Stomach (tissue), 9 donors: ENCODE data around the gene C18orf63. TPM values are rescaled to one million over a fixed set of nuclear protein-coding genes. Genes with fewer than 3 reads are reported as not detected.

Experiments used
- DNase-seq, 2 donors: peaks; one replicate each; pipeline versions ENCODE4 v3.0.0 to v3.0.0-alpha.2; 2013 to 2019
- H3K27ac ChIP-seq, 5 donors: fragments of 200-600 bp in 4 of 5; sonication (generic) in 4 of 5; one replicate each; pipeline ENCODE4 v1.5.1; 2013 to 2019; ENCODE audit warnings: mild to moderate bottlenecking in 1 of 5, moderate library complexity in 1 of 5
- H3K27me3 ChIP-seq, 3 donors: fragments of 200-600 bp; sonication (generic); one replicate each; pipeline ENCODE4 v1.5.1; 2017 to 2019; ENCODE audit warnings: mixed run types in 1 of 3
- H3K36me3 ChIP-seq, 4 donors: fragments of 200-600 bp; sonication (generic); 1 replicate in 3 of 4; 2 replicates in 1 of 4; pipeline ENCODE4 v1.5.1; 2016 to 2019
- H3K4me1 ChIP-seq, 4 donors: fragments of 200-600 bp; sonication (generic); one replicate each; pipeline ENCODE4 v1.5.1; 2016 to 2019
- H3K4me3 ChIP-seq, 4 donors: fragments of 200-600 bp; sonication (generic) in 3 of 4; one replicate each; pipeline ENCODE4 v1.5.1; 2016 to 2019; ENCODE audit warnings: mild to moderate bottlenecking in 1 of 4
- H3K9me3 ChIP-seq, 4 donors: fragments of 200-600 bp; sonication (generic); one replicate each; pipeline ENCODE4 v1.5.1; 2016 to 2019
- EP300 ChIP-seq: sonication (generic); formaldehyde crosslinking; IDR thresholded peaks from one replicate; pipeline ENCODE4 v1.6.1; 2017; ENCODE audit warnings: antibody characterized with exemption
- POLR2A ChIP-seq, 4 donors: fragments of 450-650 bp; IDR thresholded peaks; one replicate each; pipeline ENCODE4 v1.6.1; 2016; ENCODE audit warnings: antibody characterized with exemption in 4 of 4, control low read depth in 2 of 4, mild to moderate bottlenecking in 1 of 4, moderate library complexity in 1 of 4
- POLR2AphosphoS5 ChIP-seq, 3 donors: sonication (generic); formaldehyde crosslinking; IDR thresholded peaks; one replicate each; pipeline ENCODE4 v1.6.1; 2016; ENCODE audit warnings: antibody characterized with exemption in 3 of 3
- WGBS, 5 donors: extraction: QIAGEN DNeasy Blood & Tissue Kit in 3 of 5; methylation state at CpG; one replicate each; pipeline versions ENCODE4 v1.1.5 to v1.1.7; 2013 to 2018; 5-methylcytosine and 5-hydroxymethylcytosine counted together
- intact Hi-C: fragments of 100-400 bp; cut with DNase I; formaldehyde crosslinking; loops from one replicate; pipeline ENCODE4 v1.15.1; 2023; ENCODE audit warnings: low total_unique reads
- polyA plus RNA-seq, 3 donors: library from polyadenylated mRNA; stranded (reverse); fragments of 200-250 nt; gene quantifications; one replicate each; pipeline ENCODE4 v1.2.3, GENCODE V29; 2013
- total RNA-seq, 5 donors: library from RNA; depleted of rRNA; stranded (reverse); fragments of >200 nt; gene quantifications; one replicate each; pipeline versions ENCODE4 v1.1.0 to v1.2.3, GENCODE V29; 2014 to 2016
- TF ChIP-seq, protein P1 (sequence below), 7 experiments: fragments of 450-650 bp in 4 of 7; fragments of 200-600 bp in 3 of 7; sonication (generic) in 3 of 7; IDR thresholded peaks; one replicate each; pipeline ENCODE4 v1.5.1; 2016 to 2019; ENCODE audit warnings: antibody characterized with exemption in 7 of 7, control low read depth in 2 of 7, mild to moderate bottlenecking in 1 of 7
- donor health status: healthy with polysubstance abuse.
- donor health status: Bipolar disorder and iron deficiency.
- donor health status: healthy.

Gene C18orf63
- total and polyA plus RNA-seq, 8 donors = not detected

DNA sequence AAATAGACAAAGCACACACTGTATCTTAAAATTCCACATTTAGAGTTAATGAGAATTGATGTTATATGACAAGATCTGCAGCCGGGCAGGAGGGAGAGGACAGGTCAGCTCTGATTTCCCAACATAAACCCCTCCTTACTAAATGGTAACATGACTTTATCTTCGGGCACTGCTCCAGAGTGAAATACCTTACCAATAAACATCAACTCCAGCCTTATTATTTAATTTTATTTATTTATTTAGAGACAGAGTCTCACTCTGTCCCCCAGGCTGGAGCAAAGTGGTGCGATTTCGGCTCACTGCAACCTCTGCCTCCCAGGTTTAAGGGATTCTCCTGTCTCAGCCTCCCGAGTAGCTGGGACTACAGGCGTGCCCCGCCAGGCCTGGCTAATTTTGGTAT lies 25.6 kb upstream of the C18orf63 start:
- Histone ChIP-seq H3K9me3 (no peaks in the 10 kb centered on the region), H3K4me1 (peaks cover 40 to 71% (median 63%) of the 10 kb centered on the region in 4 donors), H3K27me3 (no peaks in the 10 kb centered on the region), H3K36me3 (no peaks in the 10 kb centered on the region), H3K4me3 (peak overlapping the region; percentile 82 to 96 (median 96)), H3K27ac (peak overlapping the region; percentile 85 to 92 (median 89))
- TF ChIP-seq, protein P1, sequence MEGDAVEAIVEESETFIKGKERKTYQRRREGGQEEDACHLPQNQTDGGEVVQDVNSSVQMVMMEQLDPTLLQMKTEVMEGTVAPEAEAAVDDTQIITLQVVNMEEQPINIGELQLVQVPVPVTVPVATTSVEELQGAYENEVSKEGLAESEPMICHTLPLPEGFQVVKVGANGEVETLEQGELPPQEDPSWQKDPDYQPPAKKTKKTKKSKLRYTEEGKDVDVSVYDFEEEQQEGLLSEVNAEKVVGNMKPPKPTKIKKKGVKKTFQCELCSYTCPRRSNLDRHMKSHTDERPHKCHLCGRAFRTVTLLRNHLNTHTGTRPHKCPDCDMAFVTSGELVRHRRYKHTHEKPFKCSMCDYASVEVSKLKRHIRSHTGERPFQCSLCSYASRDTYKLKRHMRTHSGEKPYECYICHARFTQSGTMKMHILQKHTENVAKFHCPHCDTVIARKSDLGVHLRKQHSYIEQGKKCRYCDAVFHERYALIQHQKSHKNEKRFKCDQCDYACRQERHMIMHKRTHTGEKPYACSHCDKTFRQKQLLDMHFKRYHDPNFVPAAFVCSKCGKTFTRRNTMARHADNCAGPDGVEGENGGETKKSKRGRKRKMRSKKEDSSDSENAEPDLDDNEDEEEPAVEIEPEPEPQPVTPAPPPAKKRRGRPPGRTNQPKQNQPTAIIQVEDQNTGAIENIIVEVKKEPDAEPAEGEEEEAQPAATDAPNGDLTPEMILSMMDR (IDR thresholded peaks at IDR 0.05) = no peak
- no peak for TF ChIP-seq POLR2AphosphoS5 (IDR thresholded peaks at IDR 0.05)
- no peak for TF ChIP-seq EP300
- no peak for TF ChIP-seq POLR2A (IDR thresholded peaks at IDR 0.05)
- no peak for DNase-seq
- intact Hi-C loops = no loop called here
- WGBS, 5 donors = 75 to 83% (median 79%) methylated on average over 7 of the region's 7 CpGs

DNA sequence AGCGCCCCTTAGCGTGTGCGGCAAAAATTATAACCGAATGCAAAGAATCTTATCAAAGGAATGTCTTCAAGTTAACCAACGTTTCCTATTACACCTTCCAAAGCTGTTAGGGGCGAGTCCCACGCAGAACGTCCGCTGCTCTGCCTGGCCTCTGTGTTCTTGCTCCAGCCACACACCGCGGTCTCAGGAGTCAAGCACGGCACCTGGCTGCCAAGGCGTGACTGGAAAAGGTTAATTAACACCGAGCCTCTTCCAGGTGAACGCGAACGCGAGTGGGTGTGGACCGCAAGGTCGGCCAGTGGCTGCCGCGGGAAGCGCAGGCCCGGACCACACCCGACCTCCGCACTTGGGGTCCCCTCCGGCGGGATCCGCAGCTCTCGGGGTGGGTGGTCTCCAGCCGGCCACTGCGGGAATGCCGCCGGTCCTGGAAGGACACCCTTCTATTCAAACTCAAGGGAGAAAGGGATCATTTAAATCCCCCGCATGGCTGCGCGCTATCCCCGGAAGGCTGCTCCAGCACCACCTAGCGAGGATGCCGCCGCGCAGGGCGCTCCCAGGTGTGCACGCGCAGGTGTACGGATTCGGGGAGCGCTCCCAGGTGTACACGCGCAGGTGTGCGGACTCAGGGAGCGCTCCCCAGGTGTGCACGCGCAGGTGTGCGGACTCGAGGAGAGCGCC lies 24.7 kb upstream of the C18orf63 start:
- intact Hi-C loops = no loop called here

DNA sequence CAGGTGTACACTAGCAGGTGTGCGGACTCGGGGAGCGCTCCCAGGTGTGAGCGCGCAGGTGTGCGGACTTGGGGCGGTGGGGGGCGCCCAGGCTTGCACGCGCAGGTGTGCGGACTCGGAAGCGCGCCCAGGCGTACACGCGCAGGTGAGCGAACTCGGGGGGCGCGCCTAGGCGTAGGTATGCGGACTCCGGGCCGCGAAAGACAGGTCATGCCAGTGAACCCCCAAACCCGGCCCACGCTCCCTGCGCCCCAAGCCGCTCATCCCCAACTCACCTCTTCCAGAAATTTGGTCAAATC lies 24.2 kb upstream of the C18orf63 start:
- H3K27ac ChIP-seq = peak overlapping the region; percentile 85 to 92 (median 89)
- intact Hi-C loops = no loop called here

More for the DNA sequence above, 24.7 kb upstream of the C18orf63 start:
- 9 to 27% (median 12%) methylated on average over 38 to 57 of the region's 57 CpGs for WGBS, 5 donors
- TF ChIP-seq, protein P1 (IDR thresholded peaks at IDR 0.05) = peak in 2 of 7 experiments; percentile 6 to 54
- no peak for TF ChIP-seq POLR2AphosphoS5 (IDR thresholded peaks at IDR 0.05)
- DNase-seq = peak; percentile 76 to 89
- Histone ChIP-seq H3K4me1 (peaks cover 31 to 62% (median 55%) of the 10 kb centered on the region in 4 donors), H3K4me3 (peak overlapping the region; percentile 82 to 96 (median 96)), H3K36me3 (no peaks in the 10 kb centered on the region), H3K9me3 (no peaks in the 10 kb centered on the region), H3K27me3 (no peaks in the 10 kb centered on the region), H3K27ac (peak overlapping the region; percentile 85 to 92 (median 89))

DNA sequence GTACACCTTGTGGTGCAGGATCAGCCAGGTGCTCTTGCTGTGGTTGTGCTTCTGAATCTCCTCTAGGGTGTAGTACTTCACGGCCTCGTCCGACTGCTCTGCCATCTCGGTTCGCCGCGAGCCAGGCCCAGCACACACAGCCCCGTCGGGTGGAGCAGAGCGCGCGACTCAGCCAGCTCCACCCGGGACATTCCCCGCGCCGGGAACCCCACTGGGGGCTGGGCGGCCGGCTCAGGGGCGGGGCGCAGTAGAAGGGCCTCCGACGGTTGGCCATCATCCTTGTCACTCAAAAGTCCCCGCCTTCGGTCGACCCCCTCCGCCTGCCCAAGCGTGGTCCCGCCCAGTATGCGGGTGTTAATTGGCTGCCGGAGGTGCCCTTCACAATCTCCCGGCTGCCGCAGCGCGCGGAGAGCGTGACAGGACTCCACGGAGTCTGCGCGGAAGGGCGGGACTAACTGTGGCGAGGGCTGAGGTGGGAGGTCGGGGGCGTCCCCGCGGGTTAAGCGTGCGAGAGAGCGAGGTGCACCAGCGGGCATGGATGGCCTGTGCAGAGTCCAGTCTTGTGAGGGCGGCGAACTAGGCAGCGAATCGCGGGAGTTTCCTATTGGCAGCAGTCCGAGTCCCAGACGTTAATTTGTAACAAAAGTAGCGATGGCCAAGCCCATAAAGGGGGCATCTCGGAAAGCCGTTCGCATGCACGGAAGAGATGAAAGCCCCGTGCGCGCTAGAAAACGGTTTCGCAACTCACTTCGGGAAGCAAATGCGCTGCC lies 23.7 kb upstream of the C18orf63 start, which contains the start of gene CYB5A:
Gene CYB5A, minus strand, starts transcription at position 193 of the 770 bp plus-strand sequence. Its CDS starts 88 bp downstream, at position 105.
- H3K4me1 ChIP-seq = peaks cover 26 to 52% (median 45%) of the 10 kb centered on the region in 4 donors
- H3K4me3 ChIP-seq = peak within 1 kb of the TSS; percentile 82 to 96 (median 96)
- H3K36me3 ChIP-seq = no peaks in the 10 kb centered on the region
- intact Hi-C loops = no loop called here
- DNase-seq = peak; percentile 98 to 99
- peak; percentile 67 to 82 (median 68) for TF ChIP-seq POLR2AphosphoS5 (IDR thresholded peaks at IDR 0.05)
- TF ChIP-seq POLR2A (IDR thresholded peaks at IDR 0.05) = peak in 1 of 4 donors; percentile 38
- TF ChIP-seq EP300 = no peak
- H3K27me3 ChIP-seq = no peaks in the 10 kb centered on the region
- peak within 1 kb of the TSS; percentile 85 to 92 (median 89) for H3K27ac ChIP-seq
- WGBS, 5 donors = 0 to 1% (median 1%) methylated on average over 23 to 68 of the region's 68 CpGs
- no peaks in the 10 kb centered on the region for H3K9me3 ChIP-seq

More for the DNA sequence above, 24.2 kb upstream of the C18orf63 start:
- Histone ChIP-seq H3K27me3 (no peaks in the 10 kb centered on the region), H3K36me3 (no peaks in the 10 kb centered on the region), H3K4me1 (peaks cover 29 to 57% (median 50%) of the 10 kb centered on the region in 4 donors), H3K4me3 (peak overlapping the region; percentile 82 to 96 (median 96)), H3K9me3 (no peaks in the 10 kb centered on the region)
- DNase-seq = no peak
- WGBS, 5 donors = 0 to 2% (median 0%) methylated on average over 3 to 30 of the region's 30 CpGs
- TF ChIP-seq POLR2AphosphoS5 (IDR thresholded peaks at IDR 0.05) (no peak), EP300 (no peak), POLR2A (IDR thresholded peaks at IDR 0.05) (no peak)
- TF ChIP-seq, protein P1 (IDR thresholded peaks at IDR 0.05) = no peak
